Ovary (tissue), 9 donors: ENCODE data around the gene CHST9. TPM values are rescaled to one million over a fixed set of nuclear protein-coding genes. Genes with fewer than 3 reads are reported as not detected.
"Not testable (repeated sequence)": the region's sequence is repeated elsewhere in the genome, so short reads cannot be mapped to it uniquely, and the experiment has no call there.

Experiments
- DNase-seq, 5 donors: peaks; one replicate each; pipeline ENCODE4 v3.0.0-alpha.2; 2019 to 2020
- H3K27ac ChIP-seq, 2 donors: fragments of 200-600 bp; one replicate each; pipeline versions ENCODE4 v1.5.1 to v1.8.0; 2019 to 2022
- H3K27me3 ChIP-seq: fragments of 200-600 bp; one replicate; pipeline ENCODE4 v1.8.0; 2022
- H3K36me3 ChIP-seq: fragments of 200-600 bp; sonication (generic); one replicate; pipeline ENCODE4 v1.5.1; 2019
- H3K4me1 ChIP-seq: one replicate; pipeline ENCODE4 v1.8.1; 2013; ENCODE audit warnings: mild to moderate bottlenecking, moderate library complexity; ENCODE audit not compliant: insufficient read depth
- H3K4me3 ChIP-seq: fragments of 200-600 bp; sonication (generic); one replicate; pipeline ENCODE4 v1.5.1; 2017
- H3K9me3 ChIP-seq, 2 donors: fragments of 200-600 bp in 1 of 2; sonication (generic) in 1 of 2; one replicate each; pipeline versions ENCODE4 v1.5.1 to v1.8.1; 2013 to 2019; ENCODE audit warnings: mild to moderate bottlenecking in 1 of 2, moderate library complexity in 1 of 2
- CTCF ChIP-seq, 3 donors: fragments of 450-650 bp in 2 of 3; fragments of 200-600 bp in 1 of 3; IDR thresholded peaks; one replicate each; pipeline versions ENCODE4 v1.5.1 to v1.8.0; 2016 to 2022; ENCODE audit warnings: antibody characterized with exemption in 3 of 3, mild to moderate bottlenecking in 1 of 3
- EP300 ChIP-seq: sonication (generic); formaldehyde crosslinking; IDR thresholded peaks from one replicate; pipeline ENCODE4 v1.6.1; 2017; ENCODE audit warnings: antibody characterized with exemption
- POLR2A ChIP-seq: fragments of 450-650 bp; IDR thresholded peaks from one replicate; pipeline ENCODE4 v1.6.1; 2017; ENCODE audit warnings: antibody characterized with exemption, mild to moderate bottlenecking, moderate library complexity
- WGBS, 3 donors: extraction: QIAGEN DNeasy Blood & Tissue Kit in 1 of 3; methylation state at CpG; one replicate each; pipeline versions ENCODE4 v1.1.5 to v1.1.7; 2013 to 2017; 5-methylcytosine and 5-hydroxymethylcytosine counted together
- intact Hi-C, 4 donors: fragments of 100-400 bp; cut with DNase I; formaldehyde crosslinking; loops; one replicate each; pipeline versions ENCODE4 v1.11.0 to v1.15.1; 2022 to 2023
- polyA plus RNA-seq, 2 donors: library from polyadenylated mRNA; stranded (reverse); fragments of 200-250 nt in 1 of 2; fragments of 350-450 nt in 1 of 2; fragmentation: Illumina TruSeq in 1 of 2; extraction: RNeasy Lipid Tissue Mini Kit (QIAGEN cat#74804) in 1 of 2; gene quantifications; one replicate each; pipeline ENCODE4 v1.2.3, GENCODE V29; 2013 to 2014
- total RNA-seq, 7 donors: library from RNA; depleted of rRNA in 2 of 7; stranded (reverse); fragments of >200 nt in 2 of 7; fragmentation: NEBNext Ultra II Directional in 3 of 7; extraction: Animal tissue kit (Norgen Biotek cat#: 25700) in 3 of 7; gene quantifications; one replicate each; pipeline versions ENCODE4 v1.1.0 to v1.2.4, GENCODE V29; 2016 to 2023
- donor health status: DM: no; HTN: no; CAD: no; lungs with moderate emphysema.
- donor health status: DM: no; HTN: no; CAD: no.
- donor health status: Bipolar disorder and iron deficiency.
- donor health status: DM: yes; HTN: yes; CAD: no.
- donor health status: DM: no; HTN: no; CAD: no.
- donor health status: DM: yes; HTN: yes; CAD: no.

The CHST9 gene
- total and polyA plus RNA-seq, 9 donors = 0.02 to 3.6 (median 0.12) TPM; not detected in 1

DNA sequence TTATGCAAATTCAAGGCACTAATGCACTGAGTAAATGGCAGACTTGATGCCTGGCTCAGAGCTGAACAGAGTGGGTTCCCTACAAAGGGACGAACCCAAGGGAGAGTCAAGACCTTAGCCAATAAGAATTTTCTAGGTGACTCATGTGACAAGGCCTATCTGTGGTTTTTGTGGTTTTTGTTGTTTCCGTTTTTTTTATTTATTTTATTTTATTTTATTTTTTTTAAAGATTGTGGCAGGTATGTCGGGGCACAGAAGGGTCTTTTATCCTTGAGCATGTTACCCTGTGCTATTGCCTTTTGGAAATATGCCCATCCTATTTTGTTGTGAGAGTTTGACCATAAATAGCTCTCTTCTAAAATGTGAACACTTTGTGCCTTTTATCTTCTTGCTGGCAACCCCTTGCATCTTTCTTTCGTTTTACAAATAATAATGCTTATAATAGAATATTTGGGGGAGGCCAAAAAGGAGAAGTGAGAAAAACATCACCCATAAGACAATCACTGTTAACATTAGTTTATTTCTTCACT is 206.2 kb downstream of the CHST9 start:
- H3K4me1 ChIP-seq = peaks cover 2% of the 10 kb centered on the region
- intact Hi-C loops = no loop called here
- TF ChIP-seq POLR2A (no peak), CTCF (IDR thresholded peaks at IDR 0.05) (no peak), EP300 (no peak)
- H3K9me3 ChIP-seq = no peaks in the 10 kb centered on the region
- DNase-seq = no peak
- H3K36me3 ChIP-seq = no peaks in the 10 kb centered on the region
- H3K4me3 ChIP-seq = no peak overlapping the region
- H3K27me3 ChIP-seq = no peaks in the 10 kb centered on the region
- no peak overlapping the region for H3K27ac ChIP-seq
- 17 to 29% (median 20%) methylated on average over 4 of the region's 4 CpGs for WGBS, 3 donors

GRCh38 chr18:26977781-26978180 is 207.3 kb downstream of the CHST9 start:
- TF ChIP-seq POLR2A (no peak), EP300 (no peak), CTCF (IDR thresholded peaks at IDR 0.05) (no peak)
- no peaks in the 10 kb centered on the region for H3K27me3 ChIP-seq
- DNase-seq = no peak
- H3K27ac ChIP-seq = no peak overlapping the region
- intact Hi-C loops = no loop called here
- H3K36me3 ChIP-seq = no peaks in the 10 kb centered on the region
- peaks cover 2% of the 10 kb centered on the region for H3K4me1 ChIP-seq
- 93 to 96% (median 95%) methylated on average over 1 of the region's 1 CpG for WGBS, 3 donors
- H3K4me3 ChIP-seq = no peak overlapping the region
- no peaks in the 10 kb centered on the region for H3K9me3 ChIP-seq

DNA sequence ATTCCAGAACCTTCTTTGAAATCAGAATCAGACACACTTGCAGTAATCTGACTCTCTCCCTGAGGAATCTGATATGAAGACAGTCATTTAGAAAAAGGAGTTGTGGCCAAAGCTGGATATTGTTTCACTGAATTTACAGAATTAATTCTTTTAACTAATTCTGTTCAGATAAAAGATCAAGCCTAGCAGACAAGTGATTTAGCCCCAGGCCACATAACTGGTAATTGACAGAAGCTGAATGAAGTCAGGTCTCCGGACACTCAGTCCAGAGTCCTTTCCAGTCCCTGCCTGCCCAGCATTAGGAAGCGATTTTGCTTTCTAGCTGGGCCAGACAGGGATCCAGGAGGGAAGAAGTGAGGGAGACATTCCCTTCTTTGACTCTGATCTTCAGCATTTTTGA is 208.9 kb downstream of the CHST9 start:
- WGBS, 3 donors = 90 to 96% (median 92%) methylated on average over 2 of the region's 2 CpGs

DNA sequence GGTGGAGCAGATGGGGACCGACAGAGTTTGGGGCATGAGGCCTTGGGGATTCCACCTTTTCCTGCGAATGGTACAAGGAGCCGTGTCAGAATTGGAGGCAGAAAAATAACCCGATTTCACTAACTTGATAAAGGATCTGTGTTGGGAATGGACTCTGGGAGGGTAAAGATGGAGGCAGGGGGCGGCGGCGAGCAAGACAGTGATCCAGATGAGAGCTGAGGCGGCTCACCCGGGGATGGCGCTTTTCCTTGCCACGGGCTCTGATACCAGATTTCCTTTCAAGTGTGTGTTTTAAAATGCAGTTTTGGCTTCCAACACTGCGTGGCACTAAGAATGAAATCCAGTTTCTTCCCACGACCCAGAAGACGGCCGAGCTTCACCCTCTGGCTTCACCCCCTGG is 212.6 kb downstream of the CHST9 start:
- 89 to 93% (median 89%) methylated on average over 15 of the region's 15 CpGs for WGBS, 3 donors
- H3K27ac ChIP-seq, intact Hi-C loops: not testable (repeated sequence)

More for the DNA sequence above, 208.9 kb downstream of the CHST9 start:
- TF ChIP-seq POLR2A = no peak
- TF ChIP-seq CTCF (IDR thresholded peaks at IDR 0.05) = no peak
- no peak for TF ChIP-seq EP300
- Histone ChIP-seq H3K9me3 (no peaks in the 10 kb centered on the region), H3K27me3 (no peaks in the 10 kb centered on the region), H3K36me3 (no peaks in the 10 kb centered on the region), H3K4me1 (peaks cover 2% of the 10 kb centered on the region), H3K4me3 (no peak overlapping the region), H3K27ac (no peak overlapping the region)
- intact Hi-C loops = no loop called here
- DNase-seq = no peak

DNA sequence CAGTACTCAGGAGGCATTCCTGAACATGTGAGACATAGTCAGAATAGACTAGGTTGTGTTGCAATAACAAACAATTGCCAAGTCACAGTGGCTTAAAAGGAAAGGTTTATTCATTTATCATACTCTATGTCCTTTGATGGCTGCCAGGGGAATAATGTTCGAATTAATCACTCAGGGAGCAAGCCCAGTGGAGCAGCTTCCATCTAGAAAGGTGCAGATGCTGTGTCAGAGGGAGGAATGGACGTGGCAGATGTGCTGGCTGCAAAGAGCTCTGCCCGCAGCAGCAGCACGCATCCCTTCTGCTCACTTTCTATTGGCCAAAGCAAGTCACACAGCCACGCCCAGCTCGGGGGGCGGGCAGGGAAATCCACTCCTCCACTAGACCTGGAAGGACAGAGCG is 213.7 kb downstream of the CHST9 start:
- no peak for DNase-seq

More for the DNA sequence above, 212.6 kb downstream of the CHST9 start:
- H3K27me3 ChIP-seq, H3K9me3 ChIP-seq, H3K4me1 ChIP-seq, H3K36me3 ChIP-seq, H3K4me3 ChIP-seq, DNase-seq: not testable (repeated sequence)

More for the DNA sequence above, 213.7 kb downstream of the CHST9 start:
- H3K4me1 ChIP-seq = peaks cover 2% of the 10 kb centered on the region
- H3K27me3 ChIP-seq = no peaks in the 10 kb centered on the region
- WGBS, 3 donors = 78 to 93% (median 89%) methylated on average over 8 of the region's 8 CpGs
- H3K4me3 ChIP-seq = no peak overlapping the region
- H3K36me3 ChIP-seq = no peaks in the 10 kb centered on the region
- no peaks in the 10 kb centered on the region for H3K9me3 ChIP-seq
- intact Hi-C loops = no loop called here
- H3K27ac ChIP-seq = no peak overlapping the region
- TF ChIP-seq EP300 (no peak), CTCF (IDR thresholded peaks at IDR 0.05) (no peak), POLR2A (no peak)
